ENCODE measurements around the gene ATXN7L1.

ATXN7L1 gene

GRCh38 chr7:105896407-105896911 is 20.1 kb upstream of the ATXN7L1 start:
- Histone ChIP-seq H3K9ac (no peak overlapping the region), H3K4me3 (ENCODE audit: low read depth, low read length) (no peak overlapping the region), H3K27ac (no peak overlapping the region), H3K4me1 (no peaks in the 10 kb centered on the region), H3K36me3 (ENCODE audit: control insufficient read depth, insufficient read depth, low read length) (no peaks in the 10 kb centered on the region), H2AFZ (no peak overlapping the region), H3K79me2 (no peaks in the 10 kb centered on the region), H3K27me3 (ENCODE audit: control insufficient read depth, insufficient read depth, low read length) (no peaks in the 10 kb centered on the region), H3K4me2 (ENCODE audit: low read length) (no peak overlapping the region), H3K9me3 (ENCODE audit: control insufficient read depth, low read length) (no peaks in the 10 kb centered on the region)
- TF ChIP-seq CTCF (IDR thresholded peaks at IDR 0.05) = no peak

GRCh38 chr7:105894131-105894530 is 17.7 kb upstream of the ATXN7L1 start:
- no peaks in the 10 kb centered on the region for H3K36me3 ChIP-seq (ENCODE audit: control insufficient read depth, insufficient read depth, low read length)
- no peaks in the 10 kb centered on the region for H3K9me3 ChIP-seq (ENCODE audit: control insufficient read depth, low read length)
- no peak overlapping the region for H3K4me3 ChIP-seq (ENCODE audit: low read depth, low read length)
- no peak overlapping the region for H3K27ac ChIP-seq
- H3K4me1 ChIP-seq = no peaks in the 10 kb centered on the region
- no peak for TF ChIP-seq CTCF (IDR thresholded peaks at IDR 0.05)
- no peaks in the 10 kb centered on the region for H3K79me2 ChIP-seq
- no peaks in the 10 kb centered on the region for H3K27me3 ChIP-seq (ENCODE audit: control insufficient read depth, insufficient read depth, low read length)
- H3K4me2 ChIP-seq (ENCODE audit: low read length) = no peak overlapping the region
- no peak overlapping the region for H3K9ac ChIP-seq
- no peak overlapping the region for H2AFZ ChIP-seq

GRCh38 chr7:105892387-105892786 is 16.0 kb upstream of the ATXN7L1 start:
- no peaks in the 10 kb centered on the region for H3K9me3 ChIP-seq (ENCODE audit: control insufficient read depth, low read length)
- H3K9ac ChIP-seq = no peak overlapping the region
- no peaks in the 10 kb centered on the region for H3K36me3 ChIP-seq (ENCODE audit: control insufficient read depth, insufficient read depth, low read length)
- no peak overlapping the region for H3K27ac ChIP-seq
- no peak overlapping the region for H2AFZ ChIP-seq
- H3K4me1 ChIP-seq = peaks cover 4% of the 10 kb centered on the region
- H3K27me3 ChIP-seq (ENCODE audit: control insufficient read depth, insufficient read depth, low read length) = no peaks in the 10 kb centered on the region
- no peak overlapping the region for H3K4me2 ChIP-seq (ENCODE audit: low read length)
- no peak overlapping the region for H3K4me3 ChIP-seq (ENCODE audit: low read depth, low read length)
- no peak for TF ChIP-seq CTCF (IDR thresholded peaks at IDR 0.05)
- no peaks in the 10 kb centered on the region for H3K79me2 ChIP-seq

GRCh38 chr7:105890290-105890997 is 14.0 kb upstream of the ATXN7L1 start:
- no peak for TF ChIP-seq CTCF (IDR thresholded peaks at IDR 0.05)
- Histone ChIP-seq H3K27ac (no peak overlapping the region), H3K79me2 (no peaks in the 10 kb centered on the region)

More at GRCh38 chr7:105890290-105890997, 14.0 kb upstream of the ATXN7L1 start:
- no peaks in the 10 kb centered on the region for H3K9me3 ChIP-seq (ENCODE audit: control insufficient read depth, low read length)
- no peak overlapping the region for H3K4me2 ChIP-seq (ENCODE audit: low read length)
- H3K36me3 ChIP-seq (ENCODE audit: control insufficient read depth, insufficient read depth, low read length) = no peaks in the 10 kb centered on the region
- H3K9ac ChIP-seq = no peak overlapping the region
- H3K4me1 ChIP-seq = peaks cover 4% of the 10 kb centered on the region
- H3K27me3 ChIP-seq (ENCODE audit: control insufficient read depth, insufficient read depth, low read length) = no peaks in the 10 kb centered on the region
- H3K4me3 ChIP-seq (ENCODE audit: low read depth, low read length) = no peak overlapping the region
- no peak overlapping the region for H2AFZ ChIP-seq
